Inferior parietal cortex (tissue), 1 donor: ENCODE data around the gene GAL3ST2.

Source experiments
- DNase-seq: peaks from one replicate; pipeline ENCODE4 v3.0.0-alpha.2; 2016; ENCODE audit errors: extremely low spot score

Gene GAL3ST2

GRCh38 chr2:241844831-241845578 lies 68.4 kb downstream of the GAL3ST2 start:
- no peak for DNase-seq

DNA sequence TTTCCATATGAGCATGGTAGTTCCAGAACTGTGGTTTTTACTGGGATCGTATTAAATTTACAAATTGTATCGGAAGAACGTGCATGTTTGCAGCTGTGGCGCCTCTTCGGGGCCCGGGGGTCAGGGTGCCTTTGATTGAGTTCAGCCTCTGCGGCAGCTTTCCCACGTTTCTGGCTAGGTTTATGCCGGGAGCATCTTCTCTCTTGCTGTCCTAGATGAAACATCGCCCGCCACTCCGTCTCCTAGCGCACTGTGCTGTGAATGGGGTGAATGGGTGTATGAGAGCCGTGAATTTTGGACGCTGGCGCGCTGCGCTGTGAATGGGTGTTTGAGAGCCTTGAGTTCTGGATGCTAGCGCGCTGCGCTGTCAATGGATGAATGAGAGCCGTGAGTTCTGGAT lies 69.8 kb downstream of the GAL3ST2 start:
- DNase-seq = no peak

DNA sequence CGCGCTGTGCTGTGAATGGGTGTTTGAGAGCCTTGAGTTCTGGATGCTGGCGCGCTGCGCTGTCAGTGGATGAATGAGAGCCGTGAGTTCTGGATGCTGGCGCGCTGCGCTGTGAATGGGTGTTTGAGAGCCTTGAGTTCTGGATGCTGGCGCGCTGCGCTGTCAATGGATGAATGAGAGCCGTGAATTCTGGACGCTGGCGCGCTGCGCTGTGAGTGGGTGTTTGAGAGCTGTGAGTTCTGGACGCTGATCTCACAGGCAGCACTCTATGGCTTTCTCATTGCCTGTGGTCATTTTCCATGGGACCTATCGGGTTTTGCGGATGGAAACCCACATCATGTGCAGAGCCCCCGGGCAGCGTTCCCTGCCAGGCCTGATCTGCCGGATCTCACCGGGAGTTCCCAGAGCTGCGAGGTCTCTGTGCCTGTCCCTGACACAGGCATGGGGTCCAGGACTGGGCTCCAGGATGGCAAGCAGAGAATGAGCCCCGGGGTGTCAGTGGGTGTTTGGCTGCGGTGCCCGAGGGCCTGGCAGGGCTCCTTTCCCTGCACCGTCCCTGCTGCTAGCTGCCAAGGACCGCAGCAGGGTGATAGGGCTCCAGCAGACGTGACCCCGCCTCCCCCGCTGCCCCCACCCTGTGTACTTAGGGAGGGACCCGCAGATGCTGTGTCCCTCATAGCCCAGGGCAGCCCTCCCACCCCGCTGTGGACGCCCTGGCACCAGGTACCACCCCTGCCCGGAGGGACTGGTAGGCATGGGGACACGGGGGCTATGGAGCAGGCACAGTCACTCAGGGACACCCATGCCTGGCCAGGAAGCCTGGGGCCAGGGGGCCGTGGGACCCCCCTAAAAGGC lies 72.4 kb downstream of the GAL3ST2 start:
- no peak for DNase-seq

DNA sequence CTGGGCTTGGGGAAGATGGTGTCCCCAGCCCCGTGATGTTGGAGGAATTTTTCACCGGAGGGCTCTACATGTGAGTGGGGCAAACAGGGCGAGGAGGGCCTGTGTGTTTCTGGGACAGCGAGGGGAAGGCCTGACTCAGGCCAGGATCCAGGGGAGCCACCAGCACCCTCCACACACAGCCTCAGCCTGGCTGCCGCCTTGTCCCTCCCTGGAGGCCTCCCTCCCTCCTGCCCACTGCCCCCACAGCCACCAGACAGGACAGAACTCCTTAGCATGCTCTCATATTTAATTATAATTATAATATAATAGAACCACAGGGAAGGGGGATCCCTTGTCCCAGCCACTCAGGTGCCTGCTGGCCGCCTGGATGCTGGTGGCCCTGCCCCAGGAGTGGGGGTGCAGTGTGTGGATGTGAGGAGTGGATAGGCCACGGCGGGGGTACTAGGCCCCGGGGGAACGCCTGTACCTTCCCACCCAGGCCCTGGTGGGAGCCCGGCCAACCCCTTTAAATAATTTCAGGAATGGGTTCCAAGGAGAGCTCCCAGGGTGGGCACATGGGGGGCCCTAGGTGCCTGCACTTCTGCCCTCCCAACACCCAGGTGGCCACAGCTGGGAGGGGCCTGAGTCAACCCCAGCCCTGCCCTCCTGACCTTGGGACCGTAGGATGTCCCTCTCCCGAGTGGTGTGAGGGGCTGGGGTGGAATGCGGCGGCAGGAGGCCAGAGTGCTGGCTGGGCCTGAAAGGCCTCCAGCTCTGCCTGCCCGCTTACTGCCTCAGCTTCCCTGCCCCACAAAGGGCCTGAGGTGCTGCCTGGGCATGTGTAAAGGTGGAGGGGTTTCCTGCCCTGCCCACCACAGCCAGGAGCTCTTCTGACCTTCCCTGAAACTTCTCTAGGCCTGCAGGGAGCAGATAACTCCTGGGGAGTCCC lies 73.3 kb downstream of the GAL3ST2 start:
- DNase-seq = no peak

GRCh38 chr2:241850544-241851324 lies 74.1 kb downstream of the GAL3ST2 start:
- no peak for DNase-seq

- no peak for DNase-seq
These were observed 74.9 kb downstream of the GAL3ST2 start for GRCh38 chr2:241851325-241852115.

GRCh38 chr2:241852116-241852980 lies 75.7 kb downstream of the GAL3ST2 start:
- DNase-seq = no peak

- DNase-seq = no peak
These were observed 76.5 kb downstream of the GAL3ST2 start for GRCh38 chr2:241852981-241853631.
